HUES48 (cell line): ENCODE results near the gene RPLP2.

Experiments used
- H3K27ac ChIP-seq: one replicate; pipeline ENCODE4 v1.7.0; 2013; ENCODE audit warnings: low read depth, low read length, inconsistent platforms
- H3K27me3 ChIP-seq: 2 replicates; pipeline ENCODE4 v1.6.1; 2013; ENCODE audit warnings: mild to moderate bottlenecking, low read length; ENCODE audit not compliant: control insufficient read depth, insufficient read depth
- H3K36me3 ChIP-seq: 2 replicates; pipeline ENCODE4 v1.6.1; 2013; ENCODE audit warnings: low read length; ENCODE audit not compliant: control insufficient read depth, insufficient read depth
- H3K4me1 ChIP-seq: 2 replicates; pipeline ENCODE4 v1.6.1; 2013; ENCODE audit warnings: mild to moderate bottlenecking, low read length; ENCODE audit not compliant: control insufficient read depth, insufficient read depth
- H3K4me3 ChIP-seq: 2 replicates; pipeline ENCODE4 v1.5.1; 2013; ENCODE audit warnings: mild to moderate bottlenecking, low read depth, low read length
- H3K9ac ChIP-seq: 2 replicates; pipeline ENCODE4 v1.6.1; 2013; ENCODE audit warnings: mild to moderate bottlenecking, low read depth, low read length, moderate library complexity
- H3K9me3 ChIP-seq: 2 replicates; pipeline ENCODE4 v1.6.1; 2013; ENCODE audit warnings: low read length; ENCODE audit not compliant: control insufficient read depth, insufficient read depth

The RPLP2 gene

GRCh38 chr11:801097-801780 is 8.5 kb upstream of the RPLP2 start:
- Histone ChIP-seq H3K4me3 (no peak overlapping the region), H3K27ac (no peak overlapping the region), H3K9me3 (no peaks in the 10 kb centered on the region), H3K9ac (no peak overlapping the region), H3K27me3 (no peaks in the 10 kb centered on the region), H3K36me3 (peaks cover 40% of the 10 kb centered on the region), H3K4me1 (peaks cover 18% of the 10 kb centered on the region)

DNA sequence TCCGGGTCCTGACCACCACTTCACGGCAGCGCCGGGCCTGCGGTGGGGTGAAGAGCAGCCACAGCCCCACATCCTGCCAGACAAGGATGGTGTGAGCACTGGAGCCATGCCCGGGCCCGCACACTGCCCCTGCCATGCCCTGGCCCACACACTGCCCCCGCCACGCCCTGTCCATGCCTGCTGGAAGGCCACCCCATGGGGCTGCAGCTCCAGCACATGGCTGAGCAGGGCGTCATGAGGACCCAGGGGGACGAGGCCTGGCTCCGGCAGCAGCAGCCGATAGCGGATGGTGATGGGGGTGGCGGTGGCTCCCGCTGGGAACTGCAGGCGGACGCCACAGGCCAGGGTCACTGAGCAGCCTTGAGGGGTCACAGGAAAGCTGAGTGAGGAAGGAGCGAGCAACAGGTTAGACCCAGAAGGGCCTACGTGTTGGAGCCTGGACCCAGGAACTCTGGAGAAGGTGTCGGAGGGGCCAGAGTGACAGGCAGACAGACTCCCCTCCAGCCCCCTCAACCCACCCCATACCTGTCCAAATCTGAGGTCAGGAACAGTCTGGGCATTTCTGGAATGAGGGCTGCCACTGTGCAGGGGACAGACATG is 7.6 kb upstream of the RPLP2 start:
- H3K9me3 ChIP-seq = no peaks in the 10 kb centered on the region
- H3K9ac ChIP-seq = no peak overlapping the region
- H3K36me3 ChIP-seq = peaks cover 40% of the 10 kb centered on the region

GRCh38 chr11:802693-803466 is 6.9 kb upstream of the RPLP2 start:
- Histone ChIP-seq H3K4me1 (peaks cover 9% of the 10 kb centered on the region; the same call in 1 of the 2 replicates), H3K27me3 (no peaks in the 10 kb centered on the region), H3K4me3 (no peak overlapping the region), H3K9me3 (no peaks in the 10 kb centered on the region), H3K27ac (no peak overlapping the region), H3K9ac (no peak overlapping the region), H3K36me3 (peaks cover 40% of the 10 kb centered on the region)

More for the DNA sequence above, 7.6 kb upstream of the RPLP2 start:
- no peaks in the 10 kb centered on the region for H3K27me3 ChIP-seq
- H3K27ac ChIP-seq = no peak overlapping the region
- no peak overlapping the region for H3K4me3 ChIP-seq
- peaks cover 10% of the 10 kb centered on the region for H3K4me1 ChIP-seq

DNA sequence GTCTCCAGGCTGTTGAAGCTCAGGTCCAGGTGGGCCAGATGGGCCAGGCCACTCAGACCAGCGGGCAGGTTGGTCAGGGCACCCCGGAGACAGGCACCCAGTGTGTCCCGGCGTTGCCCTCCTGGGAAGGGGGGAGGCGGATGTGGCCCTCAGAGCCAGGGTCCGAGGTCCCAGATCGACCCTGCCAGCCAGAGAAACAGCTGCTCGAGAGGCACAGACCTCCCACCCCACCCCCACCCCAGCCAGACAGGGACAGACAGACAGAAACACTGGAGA is 6.4 kb upstream of the RPLP2 start:
- Histone ChIP-seq H3K4me1 (peaks cover 9% of the 10 kb centered on the region; the same call in 1 of the 2 replicates), H3K36me3 (peaks cover 40% of the 10 kb centered on the region), H3K9me3 (no peaks in the 10 kb centered on the region), H3K27ac (no peak overlapping the region), H3K4me3 (no peak overlapping the region), H3K9ac (no peak overlapping the region), H3K27me3 (no peaks in the 10 kb centered on the region)

DNA sequence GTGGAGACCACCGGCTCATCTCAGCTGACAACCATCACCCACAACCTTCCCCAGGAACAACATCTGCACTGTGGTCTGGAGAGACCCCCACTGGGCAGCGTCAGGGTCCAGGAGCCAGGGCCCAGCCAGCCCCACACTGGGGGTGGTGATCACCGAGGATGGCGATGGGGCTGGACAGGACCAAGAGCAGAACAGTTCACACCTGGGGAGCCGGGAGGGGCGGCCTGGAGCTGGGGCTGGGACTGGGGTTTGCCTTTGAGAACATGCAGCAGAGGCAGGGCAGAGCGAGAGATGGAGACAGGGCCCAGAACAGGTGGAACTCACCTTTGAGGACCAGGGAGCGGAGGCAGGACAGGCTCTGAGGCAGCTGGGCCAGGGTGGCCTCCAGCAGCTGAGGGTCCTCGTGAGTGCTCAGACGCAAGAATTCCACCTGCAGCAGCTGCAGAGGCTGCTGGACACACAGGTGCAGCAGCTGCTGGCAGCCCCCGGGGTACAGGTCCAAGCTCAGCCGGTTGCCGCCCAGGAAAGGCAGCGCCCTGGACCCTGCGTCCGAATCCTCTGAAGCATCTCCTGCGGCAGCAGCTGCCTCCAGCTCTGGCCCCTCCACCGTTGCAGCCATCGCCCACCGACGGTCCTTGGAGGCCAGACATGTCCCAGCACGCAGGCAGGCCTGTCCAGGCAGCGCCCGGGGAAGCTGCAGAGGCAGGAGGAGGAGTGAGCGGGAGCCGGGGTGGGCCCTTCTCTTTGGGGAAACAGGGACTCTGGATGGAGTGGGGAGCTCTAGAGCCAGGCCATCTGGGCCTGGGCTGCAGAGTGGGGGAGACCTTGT is 5.8 kb upstream of the RPLP2 start:
- peaks cover 9% of the 10 kb centered on the region; the same call in 1 of the 2 replicates for H3K4me1 ChIP-seq
- peak overlapping the region; percentile 75 for H3K4me3 ChIP-seq
- no peak overlapping the region for H3K9ac ChIP-seq
- H3K27me3 ChIP-seq = no peaks in the 10 kb centered on the region
- peaks cover 39% of the 10 kb centered on the region for H3K36me3 ChIP-seq
- no peaks in the 10 kb centered on the region for H3K9me3 ChIP-seq
- H3K27ac ChIP-seq = no peak overlapping the region

DNA sequence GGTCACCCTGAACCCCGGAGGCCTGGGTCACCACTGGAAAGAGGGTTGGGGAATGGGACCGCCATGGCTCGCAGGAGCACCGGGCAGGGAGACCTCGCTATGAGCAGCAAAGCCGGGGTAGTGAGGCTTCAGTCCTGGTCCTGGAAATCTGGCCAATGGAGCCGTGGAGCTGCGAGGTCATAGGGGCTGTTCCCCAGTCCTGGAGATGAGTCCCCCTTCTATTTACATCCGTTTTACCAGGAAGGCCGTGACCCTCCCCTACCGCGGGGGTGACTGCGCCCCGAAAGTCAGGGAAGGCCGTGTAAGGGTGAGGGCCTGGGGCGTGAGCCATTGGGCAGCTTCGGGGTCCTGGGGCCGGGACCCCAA is 5.2 kb upstream of the RPLP2 start:
- Histone ChIP-seq H3K36me3 (peaks cover 33% of the 10 kb centered on the region), H3K9ac (no peak overlapping the region), H3K4me3 (peak overlapping the region; percentile 75), H3K27me3 (no peaks in the 10 kb centered on the region), H3K4me1 (peaks cover 9% of the 10 kb centered on the region; the same call in 1 of the 2 replicates), H3K27ac (peak overlapping the region; percentile 21), H3K9me3 (no peaks in the 10 kb centered on the region)

DNA sequence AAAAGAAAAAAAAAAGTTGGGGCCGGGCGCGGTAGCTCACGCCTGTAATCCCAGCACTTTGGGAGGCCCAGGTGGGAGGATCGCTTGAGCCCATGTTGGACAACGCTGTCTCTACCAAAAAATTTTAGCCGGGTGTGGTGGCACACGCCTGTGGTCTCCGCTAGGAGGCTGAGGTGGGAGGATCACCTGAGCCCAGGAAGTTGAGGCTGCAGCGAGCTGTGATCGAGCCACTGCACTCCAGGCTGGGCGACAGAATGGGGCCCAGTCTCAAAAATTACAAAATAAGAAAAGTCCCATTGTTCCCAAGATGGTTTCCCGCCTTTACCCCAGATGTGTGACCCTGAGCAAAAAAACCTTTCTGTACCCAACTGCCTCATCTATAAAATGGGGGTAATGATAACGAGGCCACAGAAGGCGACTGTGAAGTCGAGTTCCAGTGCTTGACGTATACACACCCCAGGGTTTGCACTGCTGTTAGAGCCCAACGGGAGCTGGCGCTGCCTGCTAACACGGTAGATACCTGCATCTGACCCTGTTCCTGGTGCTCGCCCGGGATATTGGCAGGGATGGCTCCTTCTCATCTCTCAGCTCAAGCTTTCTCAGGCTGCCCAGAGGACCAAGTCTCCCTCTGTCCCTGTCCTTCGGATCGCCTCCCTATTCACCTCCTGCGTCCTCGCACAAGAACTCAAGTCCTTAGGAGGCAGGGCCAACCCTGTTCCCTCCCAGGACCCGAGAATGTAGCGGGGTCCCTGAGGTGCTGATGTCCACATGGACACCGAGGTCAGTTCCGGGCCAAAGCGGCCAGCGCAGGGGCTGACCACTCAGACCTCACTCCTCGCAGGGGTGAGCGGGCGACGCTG is 1.1 kb upstream of the RPLP2 start:
- Histone ChIP-seq H3K4me3 (peak overlapping the region; percentile 98), H3K36me3 (peaks cover 29% of the 10 kb centered on the region), H3K27ac (peak overlapping the region; percentile 100), H3K9me3 (no peaks in the 10 kb centered on the region), H3K9ac (peak overlapping the region; percentile 100), H3K27me3 (no peaks in the 10 kb centered on the region), H3K4me1 (peaks cover 23% of the 10 kb centered on the region)

DNA sequence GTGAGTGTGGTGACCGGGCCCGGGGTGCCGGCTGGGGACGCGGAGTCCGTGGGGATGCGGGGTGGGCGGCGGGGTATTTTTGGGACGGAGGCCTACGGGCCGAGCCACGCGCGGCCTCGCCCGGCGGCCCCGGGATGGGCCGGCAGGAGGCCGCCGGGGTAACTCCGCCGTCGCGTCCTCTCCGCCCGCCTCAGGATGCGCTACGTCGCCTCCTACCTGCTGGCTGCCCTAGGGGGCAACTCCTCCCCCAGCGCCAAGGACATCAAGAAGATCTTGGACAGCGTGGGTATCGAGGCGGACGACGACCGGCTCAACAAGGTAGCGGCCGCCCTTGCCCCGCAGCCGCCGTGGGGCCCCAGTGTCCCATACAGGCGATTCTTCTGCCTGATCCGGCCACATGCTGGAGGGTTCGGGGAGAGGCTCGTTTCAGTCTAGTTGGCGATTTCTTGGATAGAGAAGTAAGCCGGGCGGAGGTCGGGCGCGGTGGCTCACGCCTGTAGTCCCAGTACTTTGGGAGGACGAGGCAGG is 337 bp downstream of the RPLP2 start:
- Histone ChIP-seq H3K4me3 (peak overlapping the region; percentile 98), H3K4me1 (peaks cover 19% of the 10 kb centered on the region; the same call in 1 of the 2 replicates), H3K9me3 (no peaks in the 10 kb centered on the region), H3K36me3 (peaks cover 34% of the 10 kb centered on the region), H3K27me3 (no peaks in the 10 kb centered on the region), H3K27ac (peak overlapping the region; percentile 100), H3K9ac (peak overlapping the region; percentile 100)

DNA sequence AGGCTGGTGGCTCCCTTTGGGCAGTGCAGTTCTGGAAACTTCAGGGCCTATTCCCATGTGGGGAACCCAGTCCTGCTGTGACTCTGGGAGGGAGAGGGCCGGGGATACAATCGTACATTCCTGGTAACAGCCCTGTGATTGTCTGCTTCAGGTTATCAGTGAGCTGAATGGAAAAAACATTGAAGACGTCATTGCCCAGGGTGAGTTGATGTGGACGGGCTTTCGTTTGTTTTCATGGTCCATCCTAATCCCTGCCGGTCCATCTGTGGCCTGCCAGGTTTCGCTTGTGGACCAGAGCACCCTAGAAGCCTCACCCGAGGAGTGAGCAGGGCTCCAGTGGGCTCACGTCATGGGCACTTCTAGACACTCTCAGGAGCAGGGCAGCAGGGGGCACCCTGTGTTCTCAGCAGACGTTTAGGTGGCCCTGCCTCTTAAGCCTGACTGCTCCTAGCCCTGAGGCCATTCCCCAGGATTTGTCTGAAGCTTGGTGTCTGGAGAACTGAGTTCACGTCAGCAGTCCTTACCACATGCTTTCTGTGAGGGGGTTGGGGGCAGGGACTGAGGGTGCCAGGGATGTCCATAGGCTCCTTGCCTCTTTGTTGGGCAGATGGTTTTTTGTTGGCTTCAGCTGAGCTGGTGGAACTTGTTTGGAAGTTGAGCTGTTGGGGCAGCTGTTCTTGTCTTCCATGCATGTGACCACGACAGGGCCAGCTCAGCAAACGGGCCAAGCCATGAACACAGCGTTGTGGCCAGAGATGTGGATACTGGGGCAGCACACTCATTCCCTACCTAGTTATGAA is 1.9 kb downstream of the RPLP2 start:
- Histone ChIP-seq H3K27me3 (no peaks in the 10 kb centered on the region), H3K4me1 (peaks cover 13% of the 10 kb centered on the region; the same call in 1 of the 2 replicates), H3K36me3 (peaks cover 34% of the 10 kb centered on the region), H3K27ac (peak overlapping the region; percentile 63), H3K9me3 (no peaks in the 10 kb centered on the region), H3K9ac (peak overlapping the region; percentile 100), H3K4me3 (peak overlapping the region; percentile 98)
